NCI-H146 treated with DMSO at 0.1 percent for 48 hours (cell line): ENCODE data around the gene CCDC40.
A peak's percentile ranks its signal among the peaks of the same experiment; 100 is the strongest.

ENCODE experiments used
- DNase-seq: peaks from one replicate; lab custom pipeline; 2025; ENCODE audit not compliant: unreplicated experiment; lab: John Stamatoyannopoulos, UW

The CCDC40 gene

GRCh38 chr17:80099291-80100034 lies 63.0 kb downstream of the CCDC40 start:
- DNase-seq: no peak

- no peak for DNase-seq
These were observed 63.5 kb downstream of the CCDC40 start for GRCh38 chr17:80100035-80100323.

DNA sequence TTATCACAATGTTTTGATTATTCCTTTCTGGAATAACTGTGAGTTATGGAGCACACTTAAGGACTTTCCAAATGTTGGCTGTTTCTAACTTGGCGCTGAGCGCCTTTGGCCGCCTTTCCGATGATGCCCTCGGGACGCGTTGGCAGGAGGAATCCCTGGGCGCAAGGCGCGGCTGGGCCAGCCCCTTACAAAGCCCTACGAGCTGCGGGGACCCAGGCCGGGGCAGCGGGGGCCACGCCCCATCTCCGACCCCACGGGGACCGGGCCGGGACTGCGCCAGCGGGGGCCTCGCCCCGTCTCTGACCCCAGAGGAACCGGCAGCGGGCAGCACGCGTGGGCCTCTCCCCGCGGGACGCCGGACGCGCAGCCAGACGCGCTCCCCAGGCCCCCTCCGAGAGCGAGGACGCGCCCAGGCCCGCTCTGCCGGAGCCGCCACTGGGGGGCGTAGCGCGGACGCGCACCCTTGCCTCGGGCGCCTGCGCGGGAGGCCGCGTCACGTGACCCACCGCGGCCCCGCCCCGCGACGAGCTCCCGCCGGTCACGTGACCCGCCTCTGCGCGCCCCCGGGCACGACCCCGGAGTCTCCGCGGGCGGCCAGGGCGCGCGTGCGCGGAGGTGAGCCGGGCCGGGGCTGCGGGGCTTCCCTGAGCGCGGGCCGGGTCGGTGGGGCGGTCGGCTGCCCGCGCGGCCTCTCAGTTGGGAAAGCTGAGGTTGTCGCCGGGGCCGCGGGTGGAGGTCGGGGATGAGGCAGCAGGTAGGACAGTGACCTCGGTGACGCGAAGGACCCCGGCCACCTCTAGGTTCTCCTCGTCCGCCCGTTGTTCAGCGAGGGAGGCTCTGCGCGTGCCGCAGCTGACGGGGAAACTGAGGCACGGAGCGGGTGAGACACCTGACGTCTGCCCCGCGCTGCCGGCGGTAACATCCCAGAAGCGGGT lies 64.8 kb downstream of the CCDC40 start, which contains the start of gene GAA:
GAA (plus strand) TSS at position 571 of the 935 bp plus-strand sequence. CDS start 3,006 bp downstream, outside the sequence.
- peak; percentile 62 for DNase-seq

GRCh38 chr17:80101946-80102663 lies 65.7 kb downstream of the CCDC40 start:
- DNase-seq: peak; percentile 40

- DNase-seq: no peak
These were observed 66.4 kb downstream of the CCDC40 start for GRCh38 chr17:80102664-80103448.

DNA sequence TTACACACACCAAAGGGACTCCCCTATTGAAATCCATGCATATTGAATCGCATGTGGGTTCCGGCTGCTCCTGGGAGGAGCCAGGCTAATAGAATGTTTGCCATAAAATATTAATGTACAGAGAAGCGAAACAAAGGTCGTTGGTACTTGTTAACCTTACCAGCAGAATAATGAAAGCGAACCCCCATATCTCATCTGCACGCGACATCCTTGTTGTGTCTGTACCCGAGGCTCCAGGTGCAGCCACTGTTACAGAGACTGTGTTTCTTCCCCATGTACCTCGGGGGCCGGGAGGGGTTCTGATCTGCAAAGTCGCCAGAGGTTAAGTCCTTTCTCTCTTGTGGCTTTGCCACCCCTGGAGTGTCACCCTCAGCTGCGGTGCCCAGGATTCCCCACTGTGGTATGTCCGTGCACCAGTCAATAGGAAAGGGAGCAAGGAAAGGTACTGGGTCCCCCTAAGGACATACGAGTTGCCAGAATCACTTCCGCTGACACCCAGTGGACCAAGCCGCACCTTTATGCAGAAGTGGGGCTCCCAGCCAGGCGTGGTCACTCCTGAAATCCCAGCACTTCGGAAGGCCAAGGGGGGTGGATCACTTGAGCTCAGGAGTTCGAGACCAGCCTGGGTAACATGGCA lies 67.1 kb downstream of the CCDC40 start:
- DNase-seq: no peak

GRCh38 chr17:80104321-80104955 lies 68.0 kb downstream of the CCDC40 start:
- peak; percentile 47 for DNase-seq

GRCh38 chr17:80104956-80105375 lies 68.5 kb downstream of the CCDC40 start:
- DNase-seq: no peak

- no peak for DNase-seq
These were observed 69.3 kb downstream of the CCDC40 start for GRCh38 chr17:80105762-80106161.

DNA sequence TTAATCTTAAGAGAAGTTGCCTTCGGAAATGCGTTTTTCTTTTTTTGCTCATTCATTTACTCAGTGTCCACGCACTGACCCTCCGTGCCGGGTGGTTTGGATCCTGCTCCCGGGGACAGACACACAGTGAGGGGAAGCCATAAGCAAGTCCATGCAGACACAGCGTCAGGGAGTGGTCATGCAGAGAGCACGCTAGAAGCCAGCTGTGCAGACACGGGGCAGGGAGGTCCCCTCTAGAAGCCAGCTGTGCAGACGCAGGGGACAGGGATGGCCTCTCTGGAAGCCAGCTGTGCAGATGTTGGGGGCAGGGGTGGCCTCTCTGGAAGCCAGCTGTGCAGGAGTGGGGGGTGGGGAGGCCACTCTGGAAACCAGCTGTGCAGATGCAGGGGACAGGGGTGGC lies 69.7 kb downstream of the CCDC40 start:
- DNase-seq: no peak

- no peak for DNase-seq
These were observed 70.3 kb downstream of the CCDC40 start for GRCh38 chr17:80106751-80107150.

GRCh38 chr17:80107231-80108021 lies 71.0 kb downstream of the CCDC40 start:
- no peak for DNase-seq

DNA sequence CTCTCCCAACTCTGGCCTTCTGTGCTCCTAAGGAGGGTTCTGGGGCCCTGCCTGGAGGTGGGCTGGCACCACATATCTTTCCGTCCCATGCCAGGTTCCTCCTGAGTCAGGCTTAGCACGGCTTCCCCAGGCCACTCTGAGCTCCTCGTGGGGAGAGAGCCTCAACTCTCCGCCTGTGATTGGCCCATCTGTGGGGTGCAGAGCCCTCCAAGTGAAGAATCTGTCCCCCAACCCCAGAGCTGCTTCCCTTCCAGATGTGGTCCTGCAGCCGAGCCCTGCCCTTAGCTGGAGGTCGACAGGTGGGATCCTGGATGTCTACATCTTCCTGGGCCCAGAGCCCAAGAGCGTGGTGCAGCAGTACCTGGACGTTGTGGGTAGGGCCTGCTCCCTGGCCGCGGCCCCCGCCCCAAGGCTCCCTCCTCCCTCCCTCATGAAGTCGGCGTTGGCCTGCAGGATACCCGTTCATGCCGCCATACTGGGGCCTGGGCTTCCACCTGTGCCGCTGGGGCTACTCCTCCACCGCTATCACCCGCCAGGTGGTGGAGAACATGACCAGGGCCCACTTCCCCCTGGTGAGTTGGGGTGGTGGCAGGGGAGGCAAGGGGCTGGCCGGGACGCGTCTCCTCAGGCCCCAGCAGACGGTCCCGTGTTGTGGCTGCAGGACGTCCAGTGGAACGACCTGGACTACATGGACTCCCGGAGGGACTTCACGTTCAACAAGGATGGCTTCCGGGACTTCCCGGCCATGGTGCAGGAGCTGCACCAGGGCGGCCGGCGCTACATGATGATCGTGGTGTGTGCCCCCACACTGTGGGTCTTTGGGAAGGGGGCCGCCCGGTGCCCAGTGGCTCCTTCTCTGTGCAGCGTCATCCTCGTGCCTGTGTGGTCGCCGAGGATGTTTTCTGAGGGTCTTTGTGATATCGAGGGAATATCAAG lies 71.9 kb downstream of the CCDC40 start:
- DNase-seq: no peak

DNA sequence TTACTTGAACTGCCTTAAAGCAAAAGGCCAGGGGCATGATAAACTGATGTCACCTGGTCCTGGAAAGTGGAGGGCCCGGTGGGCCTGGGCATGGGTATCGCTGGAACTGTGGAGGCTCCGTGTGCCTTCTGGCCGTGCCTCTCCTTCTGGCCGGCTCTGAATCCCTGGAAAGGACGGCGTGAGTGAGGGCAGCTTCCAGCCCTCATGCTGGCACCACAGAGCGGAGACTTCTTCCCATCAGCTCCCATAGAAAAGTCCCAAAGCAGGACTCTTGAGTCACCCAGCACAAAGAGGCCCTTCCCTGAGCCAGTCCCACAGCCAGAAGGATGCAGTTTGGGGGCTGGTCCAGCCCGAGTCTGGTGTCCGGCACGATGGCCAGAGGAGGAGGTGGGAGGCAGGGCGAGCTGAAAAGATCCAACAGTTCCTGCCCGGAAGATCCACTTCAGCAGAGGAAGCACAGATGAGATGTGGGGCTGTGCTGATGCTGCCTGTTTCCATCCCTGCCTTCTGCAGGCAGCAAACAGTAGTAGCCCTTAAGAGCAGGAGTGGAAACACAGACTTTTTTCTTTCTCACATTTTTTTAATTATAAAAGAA lies 72.7 kb downstream of the CCDC40 start:
- no peak for DNase-seq

GRCh38 chr17:80109713-80110446 lies 73.4 kb downstream of the CCDC40 start:
- DNase-seq: no peak

DNA sequence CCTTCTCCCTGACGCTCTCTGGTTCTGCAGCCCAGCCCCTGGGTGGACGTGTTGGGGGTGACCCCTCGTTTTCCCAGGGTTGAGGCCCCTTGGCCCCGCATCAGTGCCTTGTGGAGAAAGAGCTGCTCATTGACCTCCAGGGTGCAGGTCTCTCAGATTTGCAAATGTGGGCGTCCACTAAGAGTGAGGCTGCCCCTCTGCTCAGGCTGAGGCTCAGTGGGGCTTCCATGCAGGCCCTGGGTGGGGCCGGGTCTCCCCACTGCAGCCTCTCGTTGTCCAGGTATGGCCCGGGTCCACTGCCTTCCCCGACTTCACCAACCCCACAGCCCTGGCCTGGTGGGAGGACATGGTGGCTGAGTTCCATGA lies 74.0 kb downstream of the CCDC40 start:
- no peak for DNase-seq
